H9 (cell line): Measurements from ENCODE around the gene ITGB2. TPM values are rescaled to one million over a fixed set of nuclear protein-coding genes. Genes with fewer than 3 reads are reported as not detected.

Experiments used
- DNase-seq: peaks from one replicate; pipeline ENCODE4 v3.0.0-alpha.2; 2017
- H2AFZ ChIP-seq: one replicate; pipeline ENCODE4 v1.6.1; 2013; ENCODE audit warnings: mild to moderate bottlenecking, low read length, control low read depth, moderate library complexity
- H2AK5ac ChIP-seq: 2 replicates; pipeline ENCODE4 v1.6.1; 2013; ENCODE audit warnings: low read length, control low read depth, mixed read lengths; ENCODE audit not compliant: insufficient read length
- H2BK120ac ChIP-seq: one replicate; pipeline ENCODE4 v1.6.1; 2013; ENCODE audit warnings: low read depth, mild to moderate bottlenecking, low read length, control low read depth, inconsistent platforms; ENCODE audit not compliant: poor library complexity, severe bottlenecking
- H2BK12ac ChIP-seq: 2 replicates; pipeline ENCODE4 v1.6.1; 2013; ENCODE audit warnings: low read length, control low read depth, mixed read lengths, low read depth; ENCODE audit not compliant: insufficient read length
- H2BK15ac ChIP-seq: 2 replicates; pipeline ENCODE4 v1.6.1; 2013; ENCODE audit warnings: low read depth, low read length, control low read depth
- H2BK20ac ChIP-seq: one replicate; pipeline ENCODE4 v1.6.1; 2013; ENCODE audit warnings: low read depth, mild to moderate bottlenecking, low read length, control low read depth, inconsistent platforms; ENCODE audit not compliant: poor library complexity, severe bottlenecking
- H2BK5ac ChIP-seq: 2 replicates; pipeline ENCODE4 v1.6.1; 2013; ENCODE audit warnings: low read length, control low read depth, mixed read lengths; ENCODE audit not compliant: insufficient read length
- H3K14ac ChIP-seq: 2 replicates; pipeline ENCODE4 v1.6.1; 2013; ENCODE audit warnings: low read length, control low read depth; ENCODE audit not compliant: insufficient read depth
- H3K18ac ChIP-seq: 2 replicates; pipeline ENCODE4 v1.6.1; 2013; ENCODE audit warnings: low read depth, mild to moderate bottlenecking, mixed read lengths, low read length, control low read depth; ENCODE audit not compliant: insufficient read length
- H3K23ac ChIP-seq: 2 replicates; pipeline ENCODE4 v1.6.1; 2013; ENCODE audit warnings: low read length, control low read depth, mixed read lengths, low read depth; ENCODE audit not compliant: insufficient read length
- H3K23me2 ChIP-seq: 2 replicates; pipeline ENCODE4 v1.6.1; 2013; ENCODE audit warnings: low read depth, mild to moderate bottlenecking, mixed read lengths, low read length, control low read depth; ENCODE audit not compliant: insufficient read length, poor library complexity, severe bottlenecking
- H3K27ac ChIP-seq: 2 replicates; pipeline ENCODE4 v1.5.1; 2013; ENCODE audit warnings: low read length, control low read depth, mixed read lengths, low read depth; ENCODE audit not compliant: insufficient read length
- H3K27me3 ChIP-seq: 2 replicates; pipeline ENCODE4 v1.6.1; 2013; ENCODE audit warnings: low read length, control low read depth, inconsistent platforms; ENCODE audit not compliant: insufficient read depth
- H3K4ac ChIP-seq: 2 replicates; pipeline ENCODE4 v1.6.1; 2013; ENCODE audit warnings: low read depth, mild to moderate bottlenecking, control low read depth, inconsistent platforms, low read length, moderate library complexity
- H3K4me1 ChIP-seq: 2 replicates; pipeline ENCODE4 v1.6.1; 2013; ENCODE audit warnings: low read length, control low read depth, inconsistent platforms; ENCODE audit not compliant: insufficient read depth
- H3K4me2 ChIP-seq: 2 replicates; pipeline ENCODE4 v1.6.1; 2013; ENCODE audit warnings: low read length, control low read depth, mixed read lengths; ENCODE audit not compliant: insufficient read length, insufficient read depth
- H3K56ac ChIP-seq: 2 replicates; pipeline ENCODE4 v1.6.1; 2013; ENCODE audit warnings: low read depth, mild to moderate bottlenecking, mixed read lengths, low read length, control low read depth; ENCODE audit not compliant: insufficient read length
- H3K79me1 ChIP-seq: 2 replicates; pipeline ENCODE4 v1.6.1; 2013; ENCODE audit warnings: low read depth, mild to moderate bottlenecking, moderate library complexity, low read length, control low read depth, inconsistent platforms; ENCODE audit not compliant: insufficient read depth, poor library complexity, severe bottlenecking
- H3K79me2 ChIP-seq: 2 replicates; pipeline ENCODE4 v1.6.1; 2013; ENCODE audit warnings: low read length, control low read depth, inconsistent platforms; ENCODE audit not compliant: insufficient read depth
- H3K9ac ChIP-seq: 2 replicates; pipeline ENCODE4 v1.6.1; 2013; ENCODE audit warnings: low read length, control low read depth, mixed read lengths; ENCODE audit not compliant: insufficient read length; ENCODE audit errors: extremely low read depth
- H3K9me3 ChIP-seq: one replicate; pipeline ENCODE4 v1.6.1; 2013; ENCODE audit warnings: low read depth, low read length, inconsistent platforms; ENCODE audit not compliant: control insufficient read depth
- H3T11ph ChIP-seq: one replicate; pipeline ENCODE4 v1.6.1; 2013; ENCODE audit warnings: mild to moderate bottlenecking, low read length, control low read depth, inconsistent platforms
- H4K20me1 ChIP-seq: one replicate; pipeline ENCODE4 v1.6.1; 2013; ENCODE audit not compliant: control insufficient read depth, insufficient read length, insufficient read depth
- H4K5ac ChIP-seq: 2 replicates; pipeline ENCODE4 v1.6.1; 2013; ENCODE audit warnings: low read depth, mild to moderate bottlenecking, mixed read lengths, low read length, control low read depth; ENCODE audit not compliant: insufficient read length
- H4K8ac ChIP-seq: replicated peaks from 2 replicates; pipeline ENCODE4 v1.6.1; 2013; ENCODE audit warnings: low read length, control low read depth, mixed read lengths, low read depth; ENCODE audit not compliant: insufficient read length
- H4K91ac ChIP-seq: 2 replicates; pipeline ENCODE4 v1.6.1; 2013; ENCODE audit warnings: low read depth, mild to moderate bottlenecking, moderate library complexity, mixed read lengths, low read length, control low read depth; ENCODE audit not compliant: insufficient read length
- H3K27ac Mint-ChIP-seq, 3 experiments: 2 replicates in 2 of 3; 3 replicates in 1 of 3; pipeline ENCODE4 v1.8.0; 2020 to 2021; ENCODE audit warnings: mixed read lengths in 3 of 3, mild to moderate bottlenecking in 1 of 3, moderate library complexity in 1 of 3
- H3K27me3 Mint-ChIP-seq: 2 replicates; pipeline ENCODE4 v1.8.0; 2021; ENCODE audit warnings: low read depth, mild to moderate bottlenecking, moderate library complexity, mixed read lengths
- H3K36me3 Mint-ChIP-seq, 3 experiments: 2 replicates in 2 of 3; 3 replicates in 1 of 3; pipeline ENCODE4 v1.8.0; 2020 to 2021; ENCODE audit warnings: low read depth in 3 of 3, mixed read lengths in 3 of 3; ENCODE audit not compliant: insufficient read depth in 1 of 3
- H3K4me1 Mint-ChIP-seq, 2 experiments: 2 replicates each; pipeline ENCODE4 v1.8.0; 2020; ENCODE audit warnings: mixed read lengths in 2 of 2
- H3K4me3 Mint-ChIP-seq, 2 experiments: 2 replicates in 1 of 2; 3 replicates in 1 of 2; pipeline ENCODE4 v1.8.0; 2020 to 2021; ENCODE audit warnings: mild to moderate bottlenecking in 2 of 2, mixed read lengths in 2 of 2, moderate library complexity in 1 of 2
- H3K9me3 Mint-ChIP-seq, 2 experiments: 2 replicates in 1 of 2; 3 replicates in 1 of 2; pipeline ENCODE4 v1.8.0; 2020; ENCODE audit warnings: mild to moderate bottlenecking in 2 of 2, mixed read lengths in 2 of 2, moderate library complexity in 1 of 2
- CTCF ChIP-seq: fragments of 200-600 bp; sonication (generic); conservative IDR thresholded peaks from 3 replicates; pipeline ENCODE4 v1.8.0; 2021; ENCODE audit warnings: antibody characterized with exemption, mild to moderate bottlenecking
- WGBS: extraction: QIAGEN DNeasy Blood & Tissue Kit; methylation state at CpG from one replicate; pipeline ENCODE4 v1.1.7; 2013; ENCODE audit warnings: missing lambda C conversion rate, low lambda C conversion rate, mixed read lengths; ENCODE audit not compliant: insufficient read length; ENCODE audit errors: extremely low coverage; 5-methylcytosine and 5-hydroxymethylcytosine counted together
- total RNA-seq: library from RNA; stranded (reverse); gene quantifications from 2 replicates; pipeline ENCODE4 v1.2.1, GENCODE V29; 2021

Gene ITGB2
- total RNA-seq, 1 experiment from 2014 or later = 1.1 TPM

GRCh38 chr21:44967082-44968047 lies 46.7 kb upstream of the ITGB2 start:
- no peak overlapping the region for H3K4me3 Mint-ChIP-seq
- Histone ChIP-seq H3K14ac (no peak overlapping the region; the same call in 1 of the 2 replicates), H2AK5ac (no peak overlapping the region), H3K4me1 (no peaks in the 10 kb centered on the region), H3K27ac (no peak overlapping the region), H3K79me1 (peaks cover 6% of the 10 kb centered on the region), H2BK15ac (no peak overlapping the region), H4K5ac (no peak overlapping the region), H4K91ac (no peak overlapping the region), H3K56ac (no peak overlapping the region), H3T11ph (no peak overlapping the region), H3K9ac (no peak overlapping the region), H2BK20ac (no peak overlapping the region), H3K9me3 (no peaks in the 10 kb centered on the region), H3K79me2 (no peaks in the 10 kb centered on the region), H2BK12ac (no peak overlapping the region), H4K20me1 (no peaks in the 10 kb centered on the region), H3K23me2 (no peaks in the 10 kb centered on the region), H4K8ac (no peak overlapping the region), H2BK120ac (no peak overlapping the region), H2BK5ac (no peak overlapping the region), H3K27me3 (no peaks in the 10 kb centered on the region), H3K4ac (no peak overlapping the region), H3K4me2 (no peak overlapping the region), H3K23ac (no peak overlapping the region), H3K18ac (no peak overlapping the region), H2AFZ (no peak overlapping the region)
- H3K27me3 Mint-ChIP-seq = no peaks in the 10 kb centered on the region
- DNase-seq = no peak
- H3K27ac Mint-ChIP-seq = no peak overlapping the region
- H3K36me3 Mint-ChIP-seq = peaks cover 16 to 47% (median 41%) of the 10 kb centered on the region in 3 experiments
- peaks cover 17 to 29% of the 10 kb centered on the region in 2 experiments for H3K4me1 Mint-ChIP-seq
- no peak for TF ChIP-seq CTCF
- WGBS = no CpG with 5 or more reads among the region's 38 CpGs
- no peaks in the 10 kb centered on the region for H3K9me3 Mint-ChIP-seq
